GM12878 (cell line): ENCODE measurements around the gene GMPPB. TPM values are rescaled to one million over a fixed set of nuclear protein-coding genes. Genes with fewer than 3 reads are reported as not detected.
"Not testable (repeated sequence)": the region's sequence is repeated elsewhere in the genome, so short reads cannot be mapped to it uniquely, and the experiment has no call there.

ENCODE experiments used
- ATAC-seq: fragments of 200-7000 bp; cut with Tn5 transposase; 3 replicates; pipeline ENCODE4 v1.9.1; 2020; ENCODE audit warnings: mild to moderate bottlenecking, moderate library complexity
- BruUV-seq: library from RNA; stranded (reverse); fragments of 400-500 nt; replicated peaks from 2 replicates; lab custom pipeline; 2021; lab: Mats Ljungman, UMichigan
- CTCF ChIA-PET: fragments of 300-600 bp; sonication (Branson Sonifier 250); formaldehyde crosslinking; extraction: SDS; loops from one replicate; lab custom pipeline; 2021; ENCODE audit warnings: inconsistent platforms; lab: Yijun Ruan, JAX
- POLR2A ChIA-PET: fragments of 350-600 bp; formaldehyde crosslinking; extraction: SDS; loops from one replicate; lab custom pipeline; 2021; ENCODE audit warnings: inconsistent platforms; lab: Charles Lee
- RAD21 ChIA-PET: fragments of 300-600 bp; sonication (Branson Sonifier 250); formaldehyde crosslinking; loops from one replicate; lab custom pipeline; 2023; ENCODE audit warnings: antibody characterized with exemption; ENCODE audit not compliant: unreplicated experiment; lab: Charles Lee
- SMC1A ChIA-PET: fragments of 300-600 bp; sonication (Branson Sonifier 250); formaldehyde crosslinking; loops from one replicate; lab custom pipeline; 2023; ENCODE audit not compliant: unreplicated experiment, uncharacterized antibody; lab: Charles Lee
- DNase-seq: peaks from one replicate; pipeline ENCODE4 v3.0.0-alpha.2; 2011; ENCODE audit warnings: low read depth, low spot score
- FAIRE-seq: peaks from 3 replicates; lab custom pipeline; 2011; peaks lifted over from hg19 to GRCh38; lab: Jason Lieb, UNC
- H2AFZ ChIP-seq: 2 replicates; pipeline ENCODE4 v1.6.0; 2011; ENCODE audit warnings: low read depth, low read length, control low read depth; ENCODE audit not compliant: control insufficient read depth
- H3K27ac ChIP-seq: 2 replicates; pipeline ENCODE4 v1.5.1; 2011; ENCODE audit warnings: control low read depth; ENCODE audit not compliant: control insufficient read depth, insufficient read depth
- H3K27me3 ChIP-seq, 2 experiments: replicated peaks in 1 of 2; 2 replicates each; pipeline versions ENCODE4 v1.6.0 to v1.6.1; 2011; ENCODE audit warnings: low read length in 1 of 2; ENCODE audit not compliant: control insufficient read depth in 2 of 2, insufficient read depth in 2 of 2
- H3K36me3 ChIP-seq, 2 experiments: 2 replicates each; pipeline ENCODE4 v1.5.1; 2011; ENCODE audit warnings: low read length in 1 of 2; ENCODE audit not compliant: control insufficient read depth in 2 of 2, insufficient read depth in 2 of 2
- H3K4me1 ChIP-seq: 2 replicates; pipeline ENCODE4 v1.6.1; 2011; ENCODE audit warnings: mild to moderate bottlenecking, low read length, moderate library complexity, mixed read lengths; ENCODE audit not compliant: control insufficient read depth, insufficient read depth
- H3K4me2 ChIP-seq: 2 replicates; pipeline ENCODE4 v1.6.0; 2011; ENCODE audit warnings: control low read depth; ENCODE audit not compliant: control insufficient read depth, insufficient read depth
- H3K4me3 ChIP-seq: fragments of 200-600 bp; sonication (generic); 2 replicates; pipeline ENCODE4 v1.5.1; 2016
- H3K79me2 ChIP-seq: 2 replicates; pipeline ENCODE4 v1.6.0; 2011; ENCODE audit warnings: low read length; ENCODE audit not compliant: control insufficient read depth, insufficient read depth
- H3K9ac ChIP-seq: 2 replicates; pipeline ENCODE4 v1.8.0; 2011; ENCODE audit warnings: low read length, control low read depth, mixed read lengths; ENCODE audit not compliant: control insufficient read depth, insufficient read depth
- H3K9me3 ChIP-seq: replicated peaks from 3 replicates; pipeline ENCODE4 v1.5.1; 2011; ENCODE audit warnings: mild to moderate bottlenecking, low read length; ENCODE audit not compliant: control insufficient read depth, insufficient read depth
- H4K20me1 ChIP-seq: 2 replicates; pipeline ENCODE4 v1.6.0; 2011; ENCODE audit not compliant: control insufficient read depth, insufficient read depth
- WGBS: methylation state at CpG from one replicate; pipeline ENCODE4 v1.1.6; 2016; ENCODE audit warnings: low lambda C conversion rate; ENCODE audit not compliant: insufficient replicate concordance, insufficient coverage; ENCODE audit errors: missing lambda C conversion rate; 5-methylcytosine and 5-hydroxymethylcytosine counted together
- in situ Hi-C: fragments of 300-500 bp; cut with MboI; formaldehyde crosslinking; loops from 9 replicates; pipeline ENCODE4 v1.14.3; 2018; ENCODE audit warnings: mixed read lengths
- intact Hi-C: fragments of 100-400 bp; cut with micrococcal nuclease; formaldehyde crosslinking; loops from one replicate; pipeline ENCODE4 v1.14.2; 2022; ENCODE audit not compliant: unreplicated experiment
- polyA plus RNA-seq, 11 experiments: library from polyadenylated mRNA; depleted of rRNA in 4 of 11; unstranded in 6 of 11; stranded (reverse) in 5 of 11; fragments of >200 nt; fragmentation: Nextera tagmentation in 4 of 11; fragmentation: Illumina TruSeq in 1 of 11; extraction: Ambion mirVana in 4 of 11; extraction: Trizol in 1 of 11; gene quantifications; 1 replicate in 1 of 11; 2 replicates in 10 of 11; pipeline versions ENCODE4 v1.2.1 to v1.2.3, GENCODE V29; 2011 to 2016; ENCODE audit warnings: inconsistent platforms in 2 of 11, missing spikeins in 2 of 11, low read depth in 1 of 11
- total RNA-seq, 4 experiments: library from RNA; depleted of rRNA in 3 of 4; stranded (reverse); fragments of >200 nt in 3 of 4; fragmentation: Illumina TruSeq in 1 of 4; extraction: Trizol in 1 of 4; gene quantifications; 2 replicates each; pipeline versions ENCODE4 v1.2.1 to v1.2.3, GENCODE V29; 2013 to 2021

Gene GMPPB
- total and polyA plus RNA-seq, 10 of the 15 experiments (the other 5 are each of a cell fraction or from before 2014, with no cell fraction given), result 2.3 to 99.5 (median 23.3) TPM

DNA sequence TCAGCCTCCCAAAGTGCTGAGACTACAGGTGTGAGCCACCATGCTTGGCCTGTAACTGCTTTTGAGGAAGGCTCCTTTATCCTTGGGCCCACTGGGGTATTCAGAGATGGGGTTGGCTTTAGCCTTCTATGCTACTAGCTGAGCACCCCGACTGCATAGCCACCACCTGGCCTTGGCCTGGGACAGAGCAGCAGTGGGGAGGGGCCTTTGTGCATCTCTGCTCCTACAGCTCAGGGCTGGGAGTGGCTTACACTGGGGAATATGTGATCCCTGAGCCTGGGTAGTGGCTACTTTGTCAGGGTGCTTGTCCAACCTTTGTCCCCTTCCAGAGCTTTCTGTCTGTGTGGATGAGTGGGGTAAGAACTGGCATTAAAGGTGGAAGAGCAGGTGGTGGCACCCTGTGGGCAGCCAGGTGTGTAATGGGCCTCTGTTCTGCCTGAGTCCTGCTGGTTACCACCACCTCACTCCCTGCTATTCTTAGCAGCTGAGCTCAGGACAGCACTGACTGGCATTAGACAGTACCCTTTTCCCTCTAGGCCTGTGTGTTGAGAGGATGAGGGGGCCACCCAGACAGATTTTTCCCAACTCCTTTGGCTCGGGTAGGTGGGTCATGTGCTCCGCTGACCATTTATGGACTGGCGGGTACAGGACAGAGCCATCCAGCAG, 28.3 kb downstream of the GMPPB start:
- H3K4me1 ChIP-seq, DNase-seq, POLR2A ChIA-PET, SMC1A ChIA-PET, H3K9me3 ChIP-seq, H4K20me1 ChIP-seq, H3K27me3 ChIP-seq, ATAC-seq, H3K27ac ChIP-seq, H2AFZ ChIP-seq, in situ Hi-C loops, H3K4me3 ChIP-seq, H3K4me2 ChIP-seq, H3K9ac ChIP-seq, CTCF ChIA-PET, H3K36me3 ChIP-seq, BruUV-seq, H3K79me2 ChIP-seq, intact Hi-C loops: not testable (repeated sequence)
- WGBS, result 91% methylated on average over 4 of the region's 4 CpGs
- RAD21 ChIA-PET, result interaction anchor here (0.9 kb wide), 1 partner anchor 156 kb away, joined by 3 read pairs; no protein-coding TSS in a partner anchor
- FAIRE-seq, result peak; percentile 75

DNA sequence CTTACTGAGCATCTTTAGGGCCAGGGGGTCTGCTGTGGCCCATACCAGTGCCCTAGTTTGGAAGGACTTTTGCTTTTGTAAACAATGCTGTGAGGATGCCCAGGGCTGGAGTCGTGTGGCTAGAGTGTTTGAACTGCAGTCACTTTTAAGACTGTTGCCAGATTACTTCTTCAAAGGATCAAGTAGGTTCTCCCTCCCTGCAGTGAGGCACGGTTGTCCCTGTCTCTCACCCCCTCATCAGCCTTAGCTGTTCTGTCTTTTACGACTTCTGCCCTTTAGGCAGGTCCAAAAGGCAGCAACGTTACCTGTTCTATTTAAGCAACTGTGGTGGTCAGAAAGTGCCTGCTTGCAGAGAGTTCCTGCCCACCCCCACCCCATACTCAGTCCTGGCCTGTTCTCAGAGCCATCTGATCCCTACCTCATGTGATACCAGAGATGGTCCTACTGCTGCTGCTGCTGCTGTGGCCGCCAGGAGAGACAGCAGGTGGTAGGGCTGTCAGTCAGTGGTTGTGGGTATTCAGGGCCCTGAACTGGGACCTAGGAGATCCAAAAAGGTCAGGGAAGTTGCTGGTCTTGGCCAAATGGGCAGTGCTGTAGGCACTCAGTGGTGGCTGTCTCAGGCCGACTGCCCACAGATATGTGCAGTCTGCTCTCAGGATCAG, 29.2 kb downstream of the GMPPB start:
- H3K36me3 ChIP-seq, ATAC-seq, H3K9me3 ChIP-seq, H3K4me2 ChIP-seq, SMC1A ChIA-PET, H3K27me3 ChIP-seq, FAIRE-seq, CTCF ChIA-PET, H3K9ac ChIP-seq, H2AFZ ChIP-seq, H3K4me3 ChIP-seq, DNase-seq, RAD21 ChIA-PET, BruUV-seq, H3K4me1 ChIP-seq, intact Hi-C loops, H3K27ac ChIP-seq, POLR2A ChIA-PET, H4K20me1 ChIP-seq, in situ Hi-C loops: not testable (repeated sequence)
- peaks cover 12% of the 10 kb centered on the region for H3K79me2 ChIP-seq
- WGBS, result 62% methylated on average over 6 of the region's 6 CpGs

DNA sequence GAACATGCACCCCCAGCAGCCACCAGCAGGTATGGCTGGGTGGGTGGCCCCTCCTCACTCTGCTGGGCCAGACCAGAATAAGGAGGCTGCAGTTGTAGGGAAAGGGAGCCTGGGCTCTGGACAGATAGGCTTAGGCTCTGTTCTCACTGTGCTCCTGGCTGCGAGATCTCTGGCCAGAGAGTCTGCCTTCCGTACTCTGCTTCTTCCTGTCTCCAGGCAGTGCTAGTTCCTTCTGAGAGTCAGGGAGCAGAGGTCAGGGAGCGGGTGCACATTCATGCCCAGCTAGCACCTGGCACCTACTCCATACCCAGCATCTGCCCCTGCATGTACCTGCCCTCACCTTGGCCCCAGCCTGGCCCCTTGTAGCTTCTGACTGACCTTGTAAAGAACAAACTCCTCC, 32.3 kb downstream of the GMPPB start:
- CTCF ChIA-PET, result interaction anchor here (0.8 kb wide), 1 partner anchor 152 kb away, joined by 3 read pairs; no protein-coding TSS in a partner anchor
- H3K4me2 ChIP-seq, SMC1A ChIA-PET, in situ Hi-C loops, ATAC-seq, H3K27ac ChIP-seq, H3K9me3 ChIP-seq, H3K4me1 ChIP-seq, H2AFZ ChIP-seq, H4K20me1 ChIP-seq, POLR2A ChIA-PET, RAD21 ChIA-PET, H3K4me3 ChIP-seq, H3K27me3 ChIP-seq, H3K36me3 ChIP-seq, BruUV-seq, DNase-seq, intact Hi-C loops, H3K9ac ChIP-seq, FAIRE-seq: not testable (repeated sequence)
- 85% methylated on average over 3 of the region's 3 CpGs for whole genome bisulfite sequencing
- peaks cover 14% of the 10 kb centered on the region for H3K79me2 ChIP-seq

DNA sequence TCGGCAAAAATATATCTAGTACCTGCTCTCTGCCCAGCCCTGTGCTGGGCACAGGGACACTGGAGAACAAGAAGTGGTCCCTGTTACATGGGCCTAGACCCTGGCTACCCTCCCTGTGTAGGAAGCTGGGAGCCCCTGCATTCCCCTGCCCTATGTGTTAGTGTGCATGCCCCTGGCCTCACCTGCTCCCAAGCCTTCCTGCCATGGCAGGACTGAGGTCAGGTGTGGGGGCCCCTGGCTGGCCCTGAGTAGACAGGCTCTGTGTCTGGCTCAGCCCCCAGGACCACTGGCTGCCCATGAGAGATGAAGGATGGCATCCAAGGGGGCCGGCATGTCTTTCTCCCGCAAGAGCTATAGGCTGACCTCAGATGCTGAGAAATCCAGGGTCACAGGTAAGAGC, 32.9 kb downstream of the GMPPB start:
- H3K9me3 ChIP-seq, H3K36me3 ChIP-seq, FAIRE-seq, SMC1A ChIA-PET, H3K4me3 ChIP-seq, H3K27me3 ChIP-seq, in situ Hi-C loops, H4K20me1 ChIP-seq, DNase-seq, H2AFZ ChIP-seq, RAD21 ChIA-PET, H3K9ac ChIP-seq, H3K27ac ChIP-seq, POLR2A ChIA-PET, BruUV-seq, intact Hi-C loops, H3K4me1 ChIP-seq, ATAC-seq: not testable (repeated sequence)
- Histone ChIP-seq H3K79me2 (peaks cover 14% of the 10 kb centered on the region), H3K4me2 (0 out of 2 replicates have a peak overlapping the region, but pooled peaks have one; percentile 77)
- WGBS, result 97% methylated on average over 3 of the region's 3 CpGs
- CTCF ChIA-PET, result interaction anchor here (0.8 kb wide), 1 partner anchor 151 kb away, joined by 3 read pairs; no protein-coding TSS in a partner anchor
